ENCODE results near the gene PIGR.

The PIGR gene

DNA sequence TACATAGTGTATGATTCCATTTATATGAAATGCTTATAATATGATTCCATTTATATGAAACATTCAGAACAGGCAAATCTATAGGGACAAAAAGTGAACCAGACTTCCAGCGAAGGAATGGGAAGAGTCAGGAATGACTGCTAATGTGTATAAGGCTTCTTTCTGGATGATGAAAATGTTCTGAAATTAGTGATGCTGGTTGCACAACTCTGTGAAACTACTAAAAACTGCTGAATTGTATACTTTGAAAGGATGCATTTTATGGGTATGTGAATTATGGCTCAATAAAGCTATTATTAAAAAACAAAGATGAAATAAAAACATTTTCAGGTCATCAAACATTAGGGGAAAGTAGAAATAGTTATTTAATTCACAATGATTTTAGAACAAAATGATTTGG is 63.1 kb downstream of the PIGR start:
- Histone ChIP-seq H3K4me3 (ENCODE audit: low read depth in 1 of 2, low read length in 2 of 2) (no peak overlapping the region), H3K36me3 (ENCODE audit: control insufficient read depth in 1 of 2, insufficient read depth in 2 of 2, low read length in 2 of 2) (no peaks in the 10 kb centered on the region), H3K4me1 (ENCODE audit: control insufficient read depth in 1 of 2, insufficient read depth in 2 of 2, low read length in 2 of 2) (no peaks in the 10 kb centered on the region), H3K9ac (ENCODE audit: low read depth in 1 of 2, low read length in 2 of 2) (no peak overlapping the region), H3K9me3 (ENCODE audit: control insufficient read depth in 1 of 2, low read length in 2 of 2) (peaks cover 5 to 6% of the 10 kb centered on the region in 2 donors), H3K27me3 (ENCODE audit: control insufficient read depth in 1 of 2, insufficient read depth in 2 of 2, low read length in 2 of 2) (no peaks in the 10 kb centered on the region), H3K27ac (ENCODE audit: low read depth, low read length) (no peak overlapping the region)

DNA sequence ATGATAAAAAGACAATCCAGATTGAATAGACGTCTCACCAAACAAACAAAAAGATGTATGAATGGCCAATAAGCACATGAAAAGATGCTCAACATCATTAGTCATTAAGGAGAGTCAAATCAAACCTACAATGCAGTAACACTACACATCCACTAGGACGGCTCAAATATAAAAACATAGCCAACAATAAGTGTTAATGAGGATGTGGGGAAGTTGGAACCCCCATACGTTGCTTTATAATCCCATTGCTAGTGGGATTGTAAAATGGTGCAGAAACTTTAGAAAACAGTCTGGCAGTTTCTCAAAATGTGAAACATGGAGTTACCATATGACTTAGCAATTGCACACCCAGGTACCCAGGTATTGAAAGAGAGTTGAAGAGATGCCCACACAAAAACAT is 63.7 kb downstream of the PIGR start:
- no peaks in the 10 kb centered on the region for H3K27me3 ChIP-seq (ENCODE audit: control insufficient read depth in 1 of 2, insufficient read depth in 2 of 2, low read length in 2 of 2)
- H3K9me3 ChIP-seq (ENCODE audit: control insufficient read depth in 1 of 2, low read length in 2 of 2), result peaks cover 7 to 8% of the 10 kb centered on the region in 2 donors
- no peak overlapping the region for H3K9ac ChIP-seq (ENCODE audit: low read depth in 1 of 2, low read length in 2 of 2)
- H3K36me3 ChIP-seq (ENCODE audit: control insufficient read depth in 1 of 2, insufficient read depth in 2 of 2, low read length in 2 of 2), result no peaks in the 10 kb centered on the region
- H3K4me1 ChIP-seq (ENCODE audit: control insufficient read depth in 1 of 2, insufficient read depth in 2 of 2, low read length in 2 of 2), result no peaks in the 10 kb centered on the region
- no peak overlapping the region for H3K27ac ChIP-seq (ENCODE audit: low read depth, low read length)
- no peak overlapping the region for H3K4me3 ChIP-seq (ENCODE audit: low read depth in 1 of 2, low read length in 2 of 2)

DNA sequence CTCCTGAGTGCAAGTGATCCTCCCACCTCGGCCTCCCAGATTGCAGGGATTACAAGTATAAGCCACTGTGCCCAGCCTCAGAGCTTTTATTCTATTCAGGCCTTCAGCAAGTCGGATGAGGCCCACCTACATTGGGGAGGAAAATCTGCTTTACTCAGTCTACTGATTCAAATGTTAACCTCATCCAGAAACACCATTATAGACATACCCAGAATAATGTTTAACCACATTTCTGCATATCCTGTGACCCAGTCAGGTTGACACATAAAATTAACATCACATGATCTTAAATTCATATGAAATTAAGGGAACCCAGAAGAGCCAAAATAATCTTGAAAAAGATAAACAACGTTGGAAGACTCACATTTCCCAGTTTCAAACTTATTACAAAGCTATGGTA is 66.0 kb downstream of the PIGR start:
- H3K4me3 ChIP-seq (ENCODE audit: low read depth in 1 of 2, low read length in 2 of 2), result no peak overlapping the region
- H3K36me3 ChIP-seq (ENCODE audit: control insufficient read depth in 1 of 2, insufficient read depth in 2 of 2, low read length in 2 of 2), result no peaks in the 10 kb centered on the region
- H3K9me3 ChIP-seq (ENCODE audit: control insufficient read depth in 1 of 2, low read length in 2 of 2), result peaks cover 13 to 15% of the 10 kb centered on the region in 2 donors
- no peaks in the 10 kb centered on the region for H3K4me1 ChIP-seq (ENCODE audit: control insufficient read depth in 1 of 2, insufficient read depth in 2 of 2, low read length in 2 of 2)
- no peaks in the 10 kb centered on the region for H3K27me3 ChIP-seq (ENCODE audit: control insufficient read depth in 1 of 2, insufficient read depth in 2 of 2, low read length in 2 of 2)
- H3K9ac ChIP-seq (ENCODE audit: low read depth in 1 of 2, low read length in 2 of 2), result no peak overlapping the region
- no peak overlapping the region for H3K27ac ChIP-seq (ENCODE audit: low read depth, low read length)
